NT2/D1 (cell line): ENCODE results near the gene METTL22.

Experiments
- SUZ12 ChIP-seq: IDR thresholded peaks from 2 replicates; pipeline ENCODE4 v1.6.1; 2011; ENCODE audit not compliant: insufficient read length, insufficient read depth; ENCODE audit errors: extremely low read depth
- YY1 ChIP-seq: IDR thresholded peaks from 2 replicates; pipeline ENCODE4 v1.6.1; 2011; ENCODE audit not compliant: insufficient read length, insufficient read depth
- ZNF274 ChIP-seq: IDR thresholded peaks from 2 replicates; pipeline ENCODE4 v1.6.1; 2011; ENCODE audit warnings: mild to moderate bottlenecking, low read depth, low read length

DNA sequence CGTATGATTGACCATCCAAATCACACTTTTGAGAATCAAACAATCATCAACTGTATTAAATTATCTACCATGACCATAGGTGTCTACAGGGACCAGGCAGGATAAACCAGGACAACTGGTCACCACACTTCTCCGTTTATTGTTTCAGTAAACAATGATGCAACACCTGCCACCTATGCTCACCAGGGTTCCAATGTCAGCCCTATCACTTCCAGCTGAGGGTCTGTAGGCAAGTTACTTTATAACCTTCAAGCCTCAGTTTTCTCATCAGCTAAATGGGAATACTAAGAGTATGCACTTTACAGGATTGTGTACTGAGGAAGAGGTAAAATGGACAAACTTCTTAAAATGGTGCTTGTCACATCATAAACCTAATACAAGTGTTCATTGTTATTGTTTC is 46.1 kb upstream of the METTL22 start:
- no peak for TF ChIP-seq SUZ12
- TF ChIP-seq YY1, result no peak
- no peak for TF ChIP-seq ZNF274
